GM12878 (cell line): ENCODE measurements around the gene HCRT. TPM values are rescaled to one million over a fixed set of nuclear protein-coding genes. Genes with fewer than 3 reads are reported as not detected.

Experiments used
- ATAC-seq: fragments of 200-7000 bp; cut with Tn5 transposase; 3 replicates; pipeline ENCODE4 v1.9.1; 2020; ENCODE audit warnings: mild to moderate bottlenecking, moderate library complexity
- BruUV-seq: library from RNA; stranded (reverse); fragments of 400-500 nt; replicated peaks from 2 replicates; lab custom pipeline; 2021; lab: Mats Ljungman, UMichigan
- CTCF ChIA-PET: fragments of 300-600 bp; sonication (Branson Sonifier 250); formaldehyde crosslinking; extraction: SDS; loops from one replicate; lab custom pipeline; 2021; ENCODE audit warnings: inconsistent platforms; lab: Yijun Ruan, JAX
- POLR2A ChIA-PET: fragments of 350-600 bp; formaldehyde crosslinking; extraction: SDS; loops from one replicate; lab custom pipeline; 2021; ENCODE audit warnings: inconsistent platforms; lab: Charles Lee
- RAD21 ChIA-PET: fragments of 300-600 bp; sonication (Branson Sonifier 250); formaldehyde crosslinking; loops from one replicate; lab custom pipeline; 2023; ENCODE audit warnings: antibody characterized with exemption; ENCODE audit not compliant: unreplicated experiment; lab: Charles Lee
- SMC1A ChIA-PET: fragments of 300-600 bp; sonication (Branson Sonifier 250); formaldehyde crosslinking; loops from one replicate; lab custom pipeline; 2023; ENCODE audit not compliant: unreplicated experiment, uncharacterized antibody; lab: Charles Lee
- DNase-seq: peaks from one replicate; pipeline ENCODE4 v3.0.0-alpha.2; 2011; ENCODE audit warnings: low read depth, low spot score
- FAIRE-seq: peaks from 3 replicates; lab custom pipeline; 2011; peaks lifted over from hg19 to GRCh38; lab: Jason Lieb, UNC
- H2AFZ ChIP-seq: 2 replicates; pipeline ENCODE4 v1.6.0; 2011; ENCODE audit warnings: low read depth, low read length, control low read depth; ENCODE audit not compliant: control insufficient read depth
- H3K27ac ChIP-seq: 2 replicates; pipeline ENCODE4 v1.5.1; 2011; ENCODE audit warnings: control low read depth; ENCODE audit not compliant: control insufficient read depth, insufficient read depth
- H3K27me3 ChIP-seq, 2 experiments: replicated peaks in 1 of 2; 2 replicates each; pipeline versions ENCODE4 v1.6.0 to v1.6.1; 2011; ENCODE audit warnings: low read length in 1 of 2; ENCODE audit not compliant: control insufficient read depth in 2 of 2, insufficient read depth in 2 of 2
- H3K36me3 ChIP-seq, 2 experiments: 2 replicates each; pipeline ENCODE4 v1.5.1; 2011; ENCODE audit warnings: low read length in 1 of 2; ENCODE audit not compliant: control insufficient read depth in 2 of 2, insufficient read depth in 2 of 2
- H3K4me1 ChIP-seq: 2 replicates; pipeline ENCODE4 v1.6.1; 2011; ENCODE audit warnings: mild to moderate bottlenecking, low read length, moderate library complexity, mixed read lengths; ENCODE audit not compliant: control insufficient read depth, insufficient read depth
- H3K4me2 ChIP-seq: 2 replicates; pipeline ENCODE4 v1.6.0; 2011; ENCODE audit warnings: control low read depth; ENCODE audit not compliant: control insufficient read depth, insufficient read depth
- H3K4me3 ChIP-seq: fragments of 200-600 bp; sonication (generic); 2 replicates; pipeline ENCODE4 v1.5.1; 2016
- H3K79me2 ChIP-seq: 2 replicates; pipeline ENCODE4 v1.6.0; 2011; ENCODE audit warnings: low read length; ENCODE audit not compliant: control insufficient read depth, insufficient read depth
- H3K9ac ChIP-seq: 2 replicates; pipeline ENCODE4 v1.8.0; 2011; ENCODE audit warnings: low read length, control low read depth, mixed read lengths; ENCODE audit not compliant: control insufficient read depth, insufficient read depth
- H3K9me3 ChIP-seq: replicated peaks from 3 replicates; pipeline ENCODE4 v1.5.1; 2011; ENCODE audit warnings: mild to moderate bottlenecking, low read length; ENCODE audit not compliant: control insufficient read depth, insufficient read depth
- H4K20me1 ChIP-seq: 2 replicates; pipeline ENCODE4 v1.6.0; 2011; ENCODE audit not compliant: control insufficient read depth, insufficient read depth
- CBX3 ChIP-seq: fragments of 200-600 bp; sonication (generic); IDR thresholded peaks from 2 replicates; pipeline ENCODE4 v1.6.1; 2016; ENCODE audit warnings: low read depth, borderline replicate concordance
- CEBPB ChIP-seq, 2 experiments: fragments of 150-350 bp in 1 of 2; IDR thresholded peaks; 2 replicates each; pipeline ENCODE4 v1.6.1; 2012 to 2014; ENCODE audit warnings: low read depth in 2 of 2, low read length in 2 of 2, borderline replicate concordance in 1 of 2, inconsistent platforms in 1 of 2
- IKZF2 ChIP-seq, 2 experiments: fragments of 450-650 bp; IDR thresholded peaks; 2 replicates each; pipeline ENCODE4 v1.6.1; 2017; ENCODE audit warnings: mild to moderate bottlenecking in 2 of 2, moderate library complexity in 2 of 2
- KDM1A ChIP-seq: fragments of 200-600 bp; sonication (generic); IDR thresholded peaks from 2 replicates; pipeline ENCODE4 v1.6.1; 2016; ENCODE audit warnings: borderline replicate concordance
- MEF2B ChIP-seq: fragments of 450-650 bp; IDR thresholded peaks from 2 replicates; pipeline ENCODE4 v1.6.1; 2018; ENCODE audit warnings: mild to moderate bottlenecking, moderate library complexity; ENCODE audit not compliant: partially characterized antibody, poor library complexity, severe bottlenecking
- NFIC ChIP-seq: IDR thresholded peaks from 2 replicates; pipeline ENCODE4 v1.6.1; 2012; ENCODE audit warnings: low read depth, mild to moderate bottlenecking, inconsistent platforms, low read length, moderate library complexity
- POU2F2 ChIP-seq: IDR thresholded peaks from 3 replicates; pipeline ENCODE4 v1.6.1; 2011; ENCODE audit warnings: low read depth, mild to moderate bottlenecking, low read length, borderline replicate concordance
- ZBED1 ChIP-seq: IDR thresholded peaks from 2 replicates; pipeline ENCODE4 v1.6.1; 2016; ENCODE audit warnings: borderline replicate concordance
- WGBS: methylation state at CpG from one replicate; pipeline ENCODE4 v1.1.6; 2016; ENCODE audit warnings: low lambda C conversion rate; ENCODE audit not compliant: insufficient replicate concordance, insufficient coverage; ENCODE audit errors: missing lambda C conversion rate; 5-methylcytosine and 5-hydroxymethylcytosine counted together
- in situ Hi-C: fragments of 300-500 bp; cut with MboI; formaldehyde crosslinking; loops from 9 replicates; pipeline ENCODE4 v1.14.3; 2018; ENCODE audit warnings: mixed read lengths
- intact Hi-C: fragments of 100-400 bp; cut with micrococcal nuclease; formaldehyde crosslinking; loops from one replicate; pipeline ENCODE4 v1.14.2; 2022; ENCODE audit not compliant: unreplicated experiment
- polyA plus RNA-seq, 11 experiments: library from polyadenylated mRNA; depleted of rRNA in 4 of 11; unstranded in 6 of 11; stranded (reverse) in 5 of 11; fragments of >200 nt; fragmentation: Nextera tagmentation in 4 of 11; fragmentation: Illumina TruSeq in 1 of 11; extraction: Ambion mirVana in 4 of 11; extraction: Trizol in 1 of 11; gene quantifications; 1 replicate in 1 of 11; 2 replicates in 10 of 11; pipeline versions ENCODE4 v1.2.1 to v1.2.3, GENCODE V29; 2011 to 2016; ENCODE audit warnings: inconsistent platforms in 2 of 11, missing spikeins in 2 of 11, low read depth in 1 of 11
- total RNA-seq, 4 experiments: library from RNA; depleted of rRNA in 3 of 4; stranded (reverse); fragments of >200 nt in 3 of 4; fragmentation: Illumina TruSeq in 1 of 4; extraction: Trizol in 1 of 4; gene quantifications; 2 replicates each; pipeline versions ENCODE4 v1.2.1 to v1.2.3, GENCODE V29; 2013 to 2021
- TF ChIP-seq, protein P1 (sequence below): fragments of 150-350 bp; IDR thresholded peaks from 2 replicates; pipeline ENCODE4 v1.6.1; 2016; ENCODE audit warnings: low read depth, low read length
- TF ChIP-seq, protein P2 (sequence below): fragments of 450-650 bp; IDR thresholded peaks from 2 replicates; pipeline ENCODE4 v1.6.1; 2017; ENCODE audit warnings: low read depth, mild to moderate bottlenecking, moderate library complexity

HCRT gene
- total and polyA plus RNA-seq, 10 of the 15 experiments (the other 5 are each of a cell fraction or from before 2014, with no cell fraction given): 0.41 TPM; not detected in 9

DNA sequence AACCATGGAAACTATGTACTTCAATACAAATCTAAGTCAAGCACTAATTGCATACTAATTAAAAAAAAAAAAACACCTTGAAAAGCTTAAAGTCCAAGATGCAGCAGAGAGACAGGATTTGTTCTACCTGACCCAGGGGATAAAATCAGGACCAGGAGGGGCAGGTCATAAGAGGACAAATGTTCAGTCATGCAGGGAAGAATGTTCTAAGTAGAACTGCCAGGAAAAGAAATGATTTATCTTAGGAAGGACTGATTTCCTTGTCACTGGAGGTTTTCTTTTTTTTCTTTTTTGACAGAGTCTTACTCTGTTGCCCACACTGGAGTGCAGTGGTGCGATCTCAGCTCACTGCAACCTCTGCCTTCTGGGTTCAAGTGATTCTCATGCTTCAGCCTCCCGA lies 18.1 kb upstream of the HCRT start:
- no TSS peak for BruUV-seq
- H2AFZ ChIP-seq: no peak overlapping the region
- intact Hi-C loops (no loop called here), in situ Hi-C loops (no loop called here)
- no peaks in the 10 kb centered on the region for H3K27me3 ChIP-seq
- H3K9me3 ChIP-seq: no peaks in the 10 kb centered on the region
- H4K20me1 ChIP-seq: no peaks in the 10 kb centered on the region
- no peaks in the 10 kb centered on the region for H3K79me2 ChIP-seq
- DNase-seq (no peak), ATAC-seq (no peak), FAIRE-seq (no peak)
- RAD21 ChIA-PET: no interaction called here
- no peak overlapping the region for H3K27ac ChIP-seq
- no peaks in the 10 kb centered on the region; the same call in 1 of the 2 replicates for H3K4me1 ChIP-seq
- POLR2A ChIA-PET: no interaction called here
- no peak overlapping the region for H3K9ac ChIP-seq
- H3K36me3 ChIP-seq: peaks cover 5 to 26% of the 10 kb centered on the region in 2 experiments; a peak in 3 of 4 replicates
- H3K4me3 ChIP-seq: no peak overlapping the region
- CTCF ChIA-PET: no interaction called here
- SMC1A ChIA-PET: no interaction called here
- H3K4me2 ChIP-seq: no peak overlapping the region
- WGBS: 96% methylated on average over 2 of the region's 2 CpGs
- TF ChIP-seq CBX3 (no peak), POU2F2 (no peak), IKZF2 (IDR thresholded peaks at IDR 0.05) (no peak), MEF2B (no peak), ZBED1 (no peak), NFIC (no peak), CEBPB (IDR thresholded peaks at IDR 0.05; ENCODE audit: borderline replicate concordance in 1 of 2, low read depth in 2 of 2, low read length in 2 of 2) (no peak), KDM1A (no peak)
- TF ChIP-seq, protein P1, sequence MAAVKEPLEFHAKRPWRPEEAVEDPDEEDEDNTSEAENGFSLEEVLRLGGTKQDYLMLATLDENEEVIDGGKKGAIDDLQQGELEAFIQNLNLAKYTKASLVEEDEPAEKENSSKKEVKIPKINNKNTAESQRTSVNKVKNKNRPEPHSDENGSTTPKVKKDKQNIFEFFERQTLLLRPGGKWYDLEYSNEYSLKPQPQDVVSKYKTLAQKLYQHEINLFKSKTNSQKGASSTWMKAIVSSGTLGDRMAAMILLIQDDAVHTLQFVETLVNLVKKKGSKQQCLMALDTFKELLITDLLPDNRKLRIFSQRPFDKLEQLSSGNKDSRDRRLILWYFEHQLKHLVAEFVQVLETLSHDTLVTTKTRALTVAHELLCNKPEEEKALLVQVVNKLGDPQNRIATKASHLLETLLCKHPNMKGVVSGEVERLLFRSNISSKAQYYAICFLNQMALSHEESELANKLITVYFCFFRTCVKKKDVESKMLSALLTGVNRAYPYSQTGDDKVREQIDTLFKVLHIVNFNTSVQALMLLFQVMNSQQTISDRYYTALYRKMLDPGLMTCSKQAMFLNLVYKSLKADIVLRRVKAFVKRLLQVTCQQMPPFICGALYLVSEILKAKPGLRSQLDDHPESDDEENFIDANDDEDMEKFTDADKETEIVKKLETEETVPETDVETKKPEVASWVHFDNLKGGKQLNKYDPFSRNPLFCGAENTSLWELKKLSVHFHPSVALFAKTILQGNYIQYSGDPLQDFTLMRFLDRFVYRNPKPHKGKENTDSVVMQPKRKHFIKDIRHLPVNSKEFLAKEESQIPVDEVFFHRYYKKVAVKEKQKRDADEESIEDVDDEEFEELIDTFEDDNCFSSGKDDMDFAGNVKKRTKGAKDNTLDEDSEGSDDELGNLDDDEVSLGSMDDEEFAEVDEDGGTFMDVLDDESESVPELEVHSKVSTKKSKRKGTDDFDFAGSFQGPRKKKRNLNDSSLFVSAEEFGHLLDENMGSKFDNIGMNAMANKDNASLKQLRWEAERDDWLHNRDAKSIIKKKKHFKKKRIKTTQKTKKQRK: no peak
- TF ChIP-seq, protein P2, sequence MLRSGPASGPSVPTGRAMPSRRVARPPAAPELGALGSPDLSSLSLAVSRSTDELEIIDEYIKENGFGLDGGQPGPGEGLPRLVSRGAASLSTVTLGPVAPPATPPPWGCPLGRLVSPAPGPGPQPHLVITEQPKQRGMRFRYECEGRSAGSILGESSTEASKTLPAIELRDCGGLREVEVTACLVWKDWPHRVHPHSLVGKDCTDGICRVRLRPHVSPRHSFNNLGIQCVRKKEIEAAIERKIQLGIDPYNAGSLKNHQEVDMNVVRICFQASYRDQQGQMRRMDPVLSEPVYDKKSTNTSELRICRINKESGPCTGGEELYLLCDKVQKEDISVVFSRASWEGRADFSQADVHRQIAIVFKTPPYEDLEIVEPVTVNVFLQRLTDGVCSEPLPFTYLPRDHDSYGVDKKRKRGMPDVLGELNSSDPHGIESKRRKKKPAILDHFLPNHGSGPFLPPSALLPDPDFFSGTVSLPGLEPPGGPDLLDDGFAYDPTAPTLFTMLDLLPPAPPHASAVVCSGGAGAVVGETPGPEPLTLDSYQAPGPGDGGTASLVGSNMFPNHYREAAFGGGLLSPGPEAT: no peak
